KMS-11 (cell line): ENCODE results near the gene RNASE7.

Experiments
- H2AFZ ChIP-seq: fragments of 200-600 bp; sonication (generic); 2 replicates; pipeline ENCODE4 v1.6.1; 2016; ENCODE audit warnings: antibody characterized with exemption, mixed run types, low read depth
- H3K27ac ChIP-seq: fragments of 200-600 bp; sonication (generic); 2 replicates; pipeline ENCODE4 v1.6.1; 2016; ENCODE audit warnings: mild to moderate bottlenecking, mixed run types
- H3K27me3 ChIP-seq: fragments of 200-600 bp; sonication (generic); 2 replicates; pipeline ENCODE4 v1.6.1; 2017; ENCODE audit warnings: mild to moderate bottlenecking, low read depth, mixed run types, moderate library complexity; ENCODE audit not compliant: insufficient read depth
- H3K36me3 ChIP-seq: fragments of 200-600 bp; sonication (generic); 2 replicates; pipeline ENCODE4 v1.6.1; 2017; ENCODE audit warnings: mild to moderate bottlenecking, mixed run types; ENCODE audit not compliant: insufficient read depth
- H3K4me1 ChIP-seq: fragments of 200-600 bp; sonication (generic); 2 replicates; pipeline ENCODE4 v1.6.1; 2016; ENCODE audit warnings: mild to moderate bottlenecking, low read depth, mixed run types; ENCODE audit not compliant: poor library complexity, severe bottlenecking
- H3K4me2 ChIP-seq: fragments of 200-600 bp; sonication (generic); 2 replicates; pipeline ENCODE4 v1.7.0; 2016; ENCODE audit warnings: mild to moderate bottlenecking, mixed run types
- H3K4me3 ChIP-seq: fragments of 200-600 bp; sonication (generic); IDR thresholded peaks from 2 replicates; pipeline ENCODE4 v1.6.1; 2017; ENCODE audit warnings: low read depth, low read length, mixed read lengths; ENCODE audit not compliant: insufficient read depth
- H3K79me2 ChIP-seq: fragments of 200-600 bp; sonication (generic); 2 replicates; pipeline ENCODE4 v1.6.1; 2016; ENCODE audit warnings: low read depth, mixed run types; ENCODE audit not compliant: insufficient read depth
- H3K9ac ChIP-seq: fragments of 200-600 bp; sonication (generic); 2 replicates; pipeline ENCODE4 v1.6.1; 2016; ENCODE audit warnings: mild to moderate bottlenecking, mixed run types
- H4K20me1 ChIP-seq: fragments of 200-600 bp; sonication (generic); 2 replicates; pipeline ENCODE4 v1.6.1; 2016; ENCODE audit warnings: mild to moderate bottlenecking, mixed run types; ENCODE audit not compliant: insufficient read depth
- TF ChIP-seq, protein P1 (sequence below): fragments of 200-600 bp; sonication (generic); conservative IDR thresholded peaks from 2 replicates; pipeline ENCODE4 v1.6.1; 2017; ENCODE audit warnings: low read depth, mild to moderate bottlenecking, antibody characterized with exemption, low read length, moderate library complexity, mixed read lengths

The RNASE7 gene

GRCh38 chr14:21089877-21090193, 47.7 kb downstream of the RNASE7 start:
- Histone ChIP-seq H3K4me1 (no peaks in the 10 kb centered on the region), H3K36me3 (no peaks in the 10 kb centered on the region), H3K9ac (no peak overlapping the region)

GRCh38 chr14:21090194-21090939, 48.2 kb downstream of the RNASE7 start:
- TF ChIP-seq, protein P1, sequence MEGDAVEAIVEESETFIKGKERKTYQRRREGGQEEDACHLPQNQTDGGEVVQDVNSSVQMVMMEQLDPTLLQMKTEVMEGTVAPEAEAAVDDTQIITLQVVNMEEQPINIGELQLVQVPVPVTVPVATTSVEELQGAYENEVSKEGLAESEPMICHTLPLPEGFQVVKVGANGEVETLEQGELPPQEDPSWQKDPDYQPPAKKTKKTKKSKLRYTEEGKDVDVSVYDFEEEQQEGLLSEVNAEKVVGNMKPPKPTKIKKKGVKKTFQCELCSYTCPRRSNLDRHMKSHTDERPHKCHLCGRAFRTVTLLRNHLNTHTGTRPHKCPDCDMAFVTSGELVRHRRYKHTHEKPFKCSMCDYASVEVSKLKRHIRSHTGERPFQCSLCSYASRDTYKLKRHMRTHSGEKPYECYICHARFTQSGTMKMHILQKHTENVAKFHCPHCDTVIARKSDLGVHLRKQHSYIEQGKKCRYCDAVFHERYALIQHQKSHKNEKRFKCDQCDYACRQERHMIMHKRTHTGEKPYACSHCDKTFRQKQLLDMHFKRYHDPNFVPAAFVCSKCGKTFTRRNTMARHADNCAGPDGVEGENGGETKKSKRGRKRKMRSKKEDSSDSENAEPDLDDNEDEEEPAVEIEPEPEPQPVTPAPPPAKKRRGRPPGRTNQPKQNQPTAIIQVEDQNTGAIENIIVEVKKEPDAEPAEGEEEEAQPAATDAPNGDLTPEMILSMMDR = peak; percentile 44
- Histone ChIP-seq H2AFZ (no peak overlapping the region), H4K20me1 (no peaks in the 10 kb centered on the region), H3K4me3 (no peak overlapping the region), H3K9ac (no peak overlapping the region), H3K4me2 (no peak overlapping the region), H3K4me1 (no peaks in the 10 kb centered on the region), H3K27ac (no peak overlapping the region), H3K79me2 (no peaks in the 10 kb centered on the region), H3K27me3 (no peaks in the 10 kb centered on the region), H3K36me3 (no peaks in the 10 kb centered on the region)

More at GRCh38 chr14:21089877-21090193, 47.7 kb downstream of the RNASE7 start:
- no peaks in the 10 kb centered on the region for H4K20me1 ChIP-seq
- H3K27me3 ChIP-seq = no peaks in the 10 kb centered on the region
- no peak overlapping the region for H2AFZ ChIP-seq
- H3K4me3 ChIP-seq = no peak overlapping the region
- no peaks in the 10 kb centered on the region for H3K79me2 ChIP-seq
- H3K4me2 ChIP-seq = no peak overlapping the region
- TF ChIP-seq, protein P1 = no peak
- no peak overlapping the region for H3K27ac ChIP-seq

- no peaks in the 10 kb centered on the region for H3K4me1 ChIP-seq
- no peaks in the 10 kb centered on the region for H3K36me3 ChIP-seq
- H3K27ac ChIP-seq = no peak overlapping the region
- H3K79me2 ChIP-seq = no peaks in the 10 kb centered on the region
- TF ChIP-seq, protein P1 = no peak
- no peaks in the 10 kb centered on the region for H3K27me3 ChIP-seq
- no peak overlapping the region for H3K9ac ChIP-seq
- H4K20me1 ChIP-seq = no peaks in the 10 kb centered on the region
- no peak overlapping the region for H3K4me2 ChIP-seq
- no peak overlapping the region for H2AFZ ChIP-seq
- H3K4me3 ChIP-seq = no peak overlapping the region
These were observed 48.9 kb downstream of the RNASE7 start for GRCh38 chr14:21090940-21091663.

DNA sequence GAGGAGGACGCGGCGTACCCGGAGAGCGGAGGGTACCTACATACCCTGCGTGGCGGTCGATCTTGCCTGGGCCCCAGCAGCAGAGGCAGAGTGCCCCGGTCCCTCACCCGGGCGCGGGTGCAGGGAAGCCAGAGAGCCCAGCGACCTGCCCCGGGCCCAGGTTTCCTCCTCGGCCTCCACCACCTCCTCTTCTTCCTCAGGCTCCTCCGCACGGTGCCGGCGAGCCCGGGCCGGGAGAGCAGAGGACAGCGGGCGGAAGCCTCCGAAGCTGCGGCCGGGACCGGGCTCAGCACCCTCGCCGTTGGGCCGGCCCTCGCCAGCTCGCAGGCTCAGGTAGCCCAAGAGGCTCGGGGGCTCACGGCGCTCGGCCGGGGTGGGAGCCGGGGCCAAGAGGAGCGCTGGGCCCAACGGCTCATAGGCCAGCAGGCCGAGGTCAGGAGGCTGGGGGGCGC, 49.7 kb downstream of the RNASE7 start:
- H3K4me1 ChIP-seq = no peaks in the 10 kb centered on the region
- H3K36me3 ChIP-seq = no peaks in the 10 kb centered on the region
- H2AFZ ChIP-seq = no peak overlapping the region
- H3K4me3 ChIP-seq = no peak overlapping the region
- TF ChIP-seq, protein P1 = no peak
- no peak overlapping the region for H3K9ac ChIP-seq
- no peaks in the 10 kb centered on the region for H3K27me3 ChIP-seq
- H3K4me2 ChIP-seq = no peak overlapping the region
- H3K79me2 ChIP-seq = no peaks in the 10 kb centered on the region
- no peaks in the 10 kb centered on the region for H4K20me1 ChIP-seq
- no peak overlapping the region for H3K27ac ChIP-seq
